HEK293 (cell line): Measurements from ENCODE around the gene XPO5.

Experiments
- CTCF ChIP-seq: fragments of 450-650 bp; formaldehyde crosslinking; IDR thresholded peaks from 2 replicates; pipeline ENCODE4 v1.5.1; 2016; ENCODE audit warnings: missing biosample characterization, missing genetic modification characterization
- EGR2 ChIP-seq: fragments of 450-650 bp; formaldehyde crosslinking; IDR thresholded peaks from 2 replicates; pipeline ENCODE4 v1.5.1; 2016; ENCODE audit warnings: low read depth, missing biosample characterization, missing genetic modification characterization
- PRDM1 ChIP-seq: fragments of 450-650 bp; formaldehyde crosslinking; IDR thresholded peaks from 2 replicates; pipeline ENCODE4; 2016; ENCODE audit warnings: missing biosample characterization, missing genetic modification characterization
- REST ChIP-seq: fragments of 450-650 bp; formaldehyde crosslinking; IDR thresholded peaks from 2 replicates; pipeline ENCODE4 v1.5.1; 2016; ENCODE audit warnings: missing biosample characterization, missing genetic modification characterization
- ZNF114 ChIP-seq: fragments of 450-650 bp; formaldehyde crosslinking; IDR thresholded peaks from 2 replicates; pipeline ENCODE4 v1.5.0; 2017; ENCODE audit warnings: missing biosample characterization, missing genetic modification characterization
- ZNF248 ChIP-seq: fragments of 450-650 bp; formaldehyde crosslinking; IDR thresholded peaks from 2 replicates; pipeline ENCODE4 v1.5.1; 2017; ENCODE audit warnings: missing biosample characterization, missing genetic modification characterization
- ZNF600 ChIP-seq: fragments of 450-650 bp; formaldehyde crosslinking; IDR thresholded peaks from 2 replicates; pipeline ENCODE4 v1.5.1; 2016; ENCODE audit warnings: missing biosample characterization, missing genetic modification characterization
- ZNF768 ChIP-seq: fragments of 450-650 bp; formaldehyde crosslinking; IDR thresholded peaks from 2 replicates; pipeline ENCODE4 v1.5.1; 2018; ENCODE audit warnings: missing biosample characterization, mild to moderate bottlenecking, missing genetic modification characterization

DNA sequence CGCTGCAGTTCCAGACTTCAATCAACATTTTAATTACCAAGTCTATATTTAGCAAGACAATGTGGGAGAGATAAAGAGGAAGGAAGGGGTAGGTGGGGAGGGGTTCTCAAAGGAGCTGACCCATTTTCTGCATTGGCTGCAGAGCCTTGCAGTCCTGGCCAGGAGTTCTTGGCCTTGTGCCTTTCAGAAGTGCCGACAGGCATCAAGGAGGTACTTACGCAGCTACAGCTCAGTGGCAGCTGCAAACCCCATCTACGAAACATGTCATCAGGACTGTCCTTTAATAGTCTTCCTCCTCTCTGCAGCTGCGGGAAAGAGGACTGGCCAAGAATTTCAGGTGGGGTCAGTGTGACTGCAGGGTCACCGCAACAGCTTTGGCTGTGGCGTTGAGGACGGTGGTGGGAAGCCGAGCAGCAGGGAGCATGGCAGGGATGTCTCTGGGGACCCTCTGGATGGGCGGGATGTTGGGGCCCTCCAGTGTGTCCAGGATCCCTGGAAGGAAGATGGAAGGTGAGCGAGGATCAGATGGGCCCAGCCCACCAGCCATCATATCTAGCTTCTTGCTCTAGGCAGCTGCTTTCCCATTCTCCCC, 63.9 kb downstream of the XPO5 start:
- TF ChIP-seq CTCF (no peak), ZNF768 (tag by site-specific recombination) (no peak), ZNF114 (tag by site-specific recombination) (no peak), ZNF600 (no peak), REST (no peak), ZNF248 (tag by site-specific recombination) (no peak), EGR2 (tag by site-specific recombination) (no peak), PRDM1 (no peak)
